ENCODE measurements around the gene TAF6.

GRCh38 chr7:100160067-100160466 lies 40.9 kb upstream of the TAF6 start:
- TF ChIP-seq POLR2A (IDR thresholded peaks at IDR 0.05) (no peak), CTCF (IDR thresholded peaks at IDR 0.05) (no peak), EP300 (IDR thresholded peaks at IDR 0.05) (no peak)
